HepG2 (cell line): Measurements from ENCODE around the gene MALT1. TPM values are rescaled to one million over a fixed set of nuclear protein-coding genes. Genes with fewer than 3 reads are reported as not detected.

Experiments used
- ATAC-seq: fragments of 200-7000 bp; cut with Tn5 transposase; 3 replicates; pipeline ENCODE4 v1.9.1; 2020; ENCODE audit warnings: mild to moderate bottlenecking, moderate library complexity
- BruUV-seq: library from RNA; stranded (reverse); fragments of 400-500 nt; replicated peaks from 2 replicates; lab custom pipeline; 2021; lab: Mats Ljungman, UMichigan
- CTCF ChIA-PET: fragments of 300-600 bp; formaldehyde crosslinking; extraction: SDS; loops from one replicate; lab custom pipeline; 2021; ENCODE audit warnings: low total read pairs, inconsistent platforms, low intra/inter-chr PET ratio; lab: Yijun Ruan, JAX
- POLR2A ChIA-PET: fragments of 350-600 bp; sonication (Branson Sonifier 250); formaldehyde crosslinking; loops from one replicate; lab custom pipeline; 2020; ENCODE audit warnings: antibody characterized with exemption, inconsistent platforms; lab: Yijun Ruan, JAX
- DNase-seq: peaks from one replicate; pipeline ENCODE4 v3.0.0-alpha.2; 2015; ENCODE audit warnings: low spot score
- FAIRE-seq: peaks from 3 replicates; lab custom pipeline; 2011; peaks lifted over from hg19 to GRCh38; lab: Jason Lieb, UNC
- H2AFZ ChIP-seq: one replicate; pipeline ENCODE4 v1.6.1; 2011; ENCODE audit warnings: low read length, inconsistent platforms
- H3K27ac ChIP-seq: fragments of 300-600 bp; 3 replicates; pipeline ENCODE4 v1.8.0; 2011; ENCODE audit warnings: mixed run types, mild to moderate bottlenecking, mixed read lengths, low read length, inconsistent platforms; ENCODE audit not compliant: insufficient read depth; ENCODE audit errors: extremely low read length
- H3K27me3 ChIP-seq, 2 experiments: fragments of 200-600 bp in 1 of 2; 2 replicates in 1 of 2; 3 replicates in 1 of 2; pipeline versions ENCODE4 v1.6.0 to v1.8.0; 2011; ENCODE audit warnings: low read length in 2 of 2, mild to moderate bottlenecking in 2 of 2, moderate library complexity in 2 of 2, inconsistent platforms in 1 of 2; ENCODE audit not compliant: insufficient read depth in 2 of 2, control insufficient read depth in 1 of 2
- H3K36me3 ChIP-seq, 2 experiments: fragments of 200-600 bp in 1 of 2; replicated peaks in 1 of 2; 2 replicates in 1 of 2; 3 replicates in 1 of 2; pipeline versions ENCODE4 v1.5.1 to v1.8.0; 2011; ENCODE audit warnings: low read length in 2 of 2, inconsistent platforms in 1 of 2; ENCODE audit not compliant: insufficient read depth in 2 of 2, control insufficient read depth in 1 of 2
- H3K4me1 ChIP-seq: 2 replicates; pipeline ENCODE4 v1.5.1; 2012; ENCODE audit warnings: low read length, inconsistent platforms; ENCODE audit not compliant: insufficient read depth
- H3K4me2 ChIP-seq: 2 replicates; pipeline ENCODE4 v1.6.0; 2011; ENCODE audit warnings: low read depth, low read length, inconsistent platforms
- H3K4me3 ChIP-seq, 3 experiments: fragments of 200-600 bp in 1 of 3; sonication (generic), shearing (Covaris generic) in 1 of 3; replicated peaks in 1 of 3; 2 replicates each; pipeline ENCODE4 v1.5.1; 2011 to 2016; ENCODE audit warnings: low read length in 3 of 3, inconsistent platforms in 2 of 3, low read depth in 2 of 3, mild to moderate bottlenecking in 2 of 3, control low read depth in 1 of 3, mixed read lengths in 1 of 3; ENCODE audit not compliant: insufficient read depth in 1 of 3
- H3K79me2 ChIP-seq: one replicate; pipeline ENCODE4 v1.6.1; 2011; ENCODE audit warnings: low read length, inconsistent platforms; ENCODE audit not compliant: insufficient read depth
- H3K9ac ChIP-seq: 2 replicates; pipeline ENCODE4 v1.6.0; 2011; ENCODE audit warnings: mild to moderate bottlenecking, low read depth, low read length, inconsistent platforms; ENCODE audit not compliant: insufficient read depth
- H3K9me3 ChIP-seq: 2 replicates; pipeline ENCODE4 v1.5.1; 2012; ENCODE audit warnings: mild to moderate bottlenecking, low read length
- H4K20me1 ChIP-seq: 2 replicates; pipeline ENCODE4 v1.6.0; 2011; ENCODE audit warnings: inconsistent platforms, mild to moderate bottlenecking, low read length, moderate library complexity; ENCODE audit not compliant: insufficient read depth
- ATF4 ChIP-seq, 2 experiments: fragments of 450-650 bp in 1 of 2; sonication (generic) in 1 of 2; formaldehyde crosslinking; IDR thresholded peaks; 2 replicates each; pipeline versions ENCODE4 v1.5.0 to v1.8.0; 2020 to 2022; ENCODE audit warnings: mild to moderate bottlenecking in 1 of 2, missing genetic modification reagents in 1 of 2
- FOSL1 ChIP-seq: sonication (generic); formaldehyde crosslinking; IDR thresholded peaks from 2 replicates; pipeline ENCODE4 v1.9.0; 2021; ENCODE audit warnings: missing genetic modification reagents, borderline replicate concordance
- FOXO4 ChIP-seq: sonication (generic); formaldehyde crosslinking; conservative IDR thresholded peaks from 2 replicates; pipeline ENCODE4 v1.8.1; 2023; ENCODE audit warnings: missing genetic modification reagents
- HMGXB4 ChIP-seq, 2 experiments: sonication (generic) in 1 of 2; formaldehyde crosslinking in 1 of 2; IDR thresholded peaks; 2 replicates each; pipeline versions ENCODE4 v1.4.0 to v1.6.1; 2018 to 2020; ENCODE audit warnings: missing genetic modification reagents in 2 of 2, borderline replicate concordance in 1 of 2, low read depth in 1 of 2, mild to moderate bottlenecking in 1 of 2, missing biosample characterization in 1 of 2
- ISX ChIP-seq: sonication (generic); formaldehyde crosslinking; conservative IDR thresholded peaks from 2 replicates; pipeline ENCODE4 v1.5.0; 2020; ENCODE audit warnings: missing genetic modification reagents
- MED13 ChIP-seq: sonication (generic); formaldehyde crosslinking; IDR thresholded peaks from 2 replicates; pipeline ENCODE4 v1.5.0; 2020; ENCODE audit warnings: missing genetic modification reagents
- NFYC ChIP-seq: IDR thresholded peaks from 2 replicates; pipeline ENCODE4 v1.6.1; 2016; ENCODE audit warnings: missing genetic modification reagents, missing compliant biosample characterization
- RNF219 ChIP-seq: sonication (generic); formaldehyde crosslinking; IDR thresholded peaks from 2 replicates; pipeline ENCODE4 v1.5.0; 2020; ENCODE audit warnings: mild to moderate bottlenecking, missing genetic modification reagents
- TFE3 ChIP-seq: IDR thresholded peaks from 2 replicates; pipeline ENCODE4 v1.6.1; 2016
- ZBTB21 ChIP-seq: sonication (generic); formaldehyde crosslinking; IDR thresholded peaks from 2 replicates; pipeline ENCODE4 v1.4.0; 2020; ENCODE audit warnings: missing genetic modification reagents
- ZNF234 ChIP-seq: sonication (generic); formaldehyde crosslinking; conservative IDR thresholded peaks from 2 replicates; pipeline ENCODE4 v1.5.1; 2020; ENCODE audit warnings: mild to moderate bottlenecking, missing genetic modification reagents
- ZNF414 ChIP-seq: sonication (generic); formaldehyde crosslinking; IDR thresholded peaks from 2 replicates; pipeline ENCODE4 v1.5.0; 2020; ENCODE audit warnings: missing genetic modification reagents
- ZNF549 ChIP-seq: sonication (generic); formaldehyde crosslinking; IDR thresholded peaks from 2 replicates; pipeline ENCODE4 v1.5.0; 2020; ENCODE audit warnings: missing genetic modification reagents
- ZNF713 ChIP-seq: sonication (generic); formaldehyde crosslinking; IDR thresholded peaks from 2 replicates; pipeline ENCODE4 v1.4.0; 2020; ENCODE audit warnings: mild to moderate bottlenecking, missing genetic modification reagents
- WGBS: methylation state at CpG from one replicate; pipeline ENCODE4 v1.1.6; 2017; ENCODE audit warnings: low lambda C conversion rate; 5-methylcytosine and 5-hydroxymethylcytosine counted together
- in situ Hi-C: cut with HindIII; loops from 2 replicates; pipeline ENCODE4 v1.10.0; 2017; ENCODE audit warnings: low pct_unique_long_range_greater_than_20kb; ENCODE audit not compliant: extremely low pct_ligation_motif_present
- intact Hi-C: fragments of 100-400 bp; cut with micrococcal nuclease; formaldehyde crosslinking; loops from one replicate; pipeline ENCODE4 v1.10.0; 2022; ENCODE audit not compliant: unreplicated experiment
- polyA plus RNA-seq, 8 experiments: library from polyadenylated mRNA; depleted of rRNA in 3 of 8; stranded (reverse) in 7 of 8; unstranded in 1 of 8; fragments of >200 nt; fragmentation: Illumina TruSeq in 4 of 8; extraction: Trizol in 4 of 8; gene quantifications; 2 replicates each; pipeline versions ENCODE4 v1.2.1 to v1.2.3, GENCODE V29; 2011 to 2016; ENCODE audit warnings: low read depth in 4 of 8, missing spikeins in 1 of 8, mixed read lengths in 1 of 8; ENCODE audit not compliant: insufficient read depth in 1 of 8
- total RNA-seq, 5 experiments: library from RNA; depleted of rRNA; stranded (reverse); fragments of >200 nt; fragmentation: Illumina TruSeq; extraction: Trizol; gene quantifications; 2 replicates each; pipeline ENCODE4 v1.2.3, GENCODE V29; 2016; ENCODE audit warnings: low read depth in 1 of 5

The MALT1 gene
- total and polyA plus RNA-seq, 2 of the 13 experiments (the other 11 are each of a cell fraction or from before 2014, with no cell fraction given) = 43.9 to 89.0 TPM

- TF ChIP-seq RNF219 (CRISPR knock-in tag) = no peak
- no peak for TF ChIP-seq ZNF713 (CRISPR knock-in tag)
These were observed 25.9 kb upstream of the MALT1 start (continued) for GRCh38 chr18:58645398-58645797.

- Histone ChIP-seq H3K9me3 (no peaks in the 10 kb centered on the region), H3K9ac (no peak overlapping the region), H3K4me1 (no peaks in the 10 kb centered on the region), H4K20me1 (no peaks in the 10 kb centered on the region), H3K27me3 (peaks cover 1 to 5% of the 10 kb centered on the region in 2 experiments; a peak in 3 of 5 replicates), H3K4me2 (no peak overlapping the region), H2AFZ (no peak overlapping the region), H3K79me2 (no peaks in the 10 kb centered on the region), H3K27ac (no peak overlapping the region), H3K4me3 (no peak overlapping the region), H3K36me3 (no peaks in the 10 kb centered on the region)
- DNase-seq = no peak
- 50% methylated on average over 4 of the region's 4 CpGs for WGBS
- no peak for ATAC-seq
- POLR2A ChIA-PET = no interaction called here
- BruUV-seq = no TSS peak
- in situ Hi-C loops (no loop called here), intact Hi-C loops (no loop called here)
- FAIRE-seq = no peak
- CTCF ChIA-PET = no interaction called here
- TF ChIP-seq MED13 (CRISPR knock-in tag) = no peak
- TF ChIP-seq ISX (CRISPR knock-in tag) = no peak
- no peak for TF ChIP-seq TFE3
- TF ChIP-seq ZNF549 (CRISPR knock-in tag) = no peak
- no peak for TF ChIP-seq ZBTB21 (CRISPR knock-in tag)
- TF ChIP-seq NFYC (CRISPR knock-in tag) = no peak
- TF ChIP-seq ATF4 (CRISPR knock-in tag; IDR thresholded peaks at IDR 0.05) = no peak
- TF ChIP-seq HMGXB4 (CRISPR knock-in tag; IDR thresholded peaks at IDR 0.05; ENCODE audit: borderline replicate concordance in 1 of 2, low read depth in 1 of 2) = no peak
- no peak for TF ChIP-seq ZNF414 (CRISPR knock-in tag)
- TF ChIP-seq FOSL1 (CRISPR knock-in tag) = no peak
- no peak for TF ChIP-seq ZNF234 (CRISPR knock-in tag)
- no peak for TF ChIP-seq FOXO4 (CRISPR knock-in tag)
These were observed 24.9 kb upstream of the MALT1 start for GRCh38 chr18:58646334-58646862.
